Measurements from ENCODE around the gene CAMK4.

Gene CAMK4

DNA sequence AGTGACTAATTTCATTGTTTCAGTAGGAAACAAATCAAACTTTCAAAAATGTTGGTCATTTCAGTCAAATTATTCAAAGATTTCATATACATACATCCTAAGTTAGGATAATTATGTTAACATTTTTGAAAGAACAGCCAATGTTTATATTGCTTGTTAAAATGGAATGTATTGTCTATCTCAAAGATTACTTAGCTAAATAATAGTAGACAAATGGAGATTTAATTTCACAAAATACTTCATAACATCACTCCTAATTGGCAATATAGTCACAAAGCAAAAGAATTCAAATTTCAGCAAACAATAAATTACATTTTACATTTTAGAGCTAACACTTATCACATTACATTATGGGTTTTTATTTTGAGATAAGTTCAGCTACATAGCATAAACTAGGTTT, 262.7 kb downstream of the CAMK4 start:
- no peak for DNase-seq (ENCODE audit: low read depth)

- DNase-seq (ENCODE audit: low read depth): no peak
Observed at GRCh38 chr5:111488353-111488752, 264.2 kb downstream of the CAMK4 start.

DNA sequence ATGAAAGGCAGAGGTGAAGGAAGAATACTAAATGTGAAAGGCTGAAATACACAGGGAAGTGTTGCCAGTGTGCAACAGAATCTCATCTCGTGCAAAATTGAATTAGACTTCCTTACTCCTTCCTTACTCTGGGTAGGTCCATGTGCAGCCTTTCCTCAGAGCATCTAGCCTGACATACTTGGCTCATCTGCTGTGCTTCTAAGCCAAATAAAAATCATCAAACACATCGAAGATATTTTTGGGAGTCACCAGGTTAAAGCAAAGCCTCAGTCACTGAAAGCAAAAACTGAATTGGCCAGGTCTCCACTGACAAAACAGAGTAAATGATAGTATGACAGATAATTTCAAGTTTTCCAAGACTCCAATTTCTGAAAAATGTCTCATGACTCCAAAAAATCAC, 268.8 kb downstream of the CAMK4 start:
- DNase-seq (ENCODE audit: low read depth): no peak

GRCh38 chr5:111494355-111494999, 270.3 kb downstream of the CAMK4 start:
- DNase-seq (ENCODE audit: low read depth): no peak

GRCh38 chr5:111495159-111495558, 271.0 kb downstream of the CAMK4 start:
- DNase-seq (ENCODE audit: low read depth): no peak

GRCh38 chr5:111498346-111498745, 274.2 kb downstream of the CAMK4 start:
- no peak for DNase-seq (ENCODE audit: low read depth)

DNA sequence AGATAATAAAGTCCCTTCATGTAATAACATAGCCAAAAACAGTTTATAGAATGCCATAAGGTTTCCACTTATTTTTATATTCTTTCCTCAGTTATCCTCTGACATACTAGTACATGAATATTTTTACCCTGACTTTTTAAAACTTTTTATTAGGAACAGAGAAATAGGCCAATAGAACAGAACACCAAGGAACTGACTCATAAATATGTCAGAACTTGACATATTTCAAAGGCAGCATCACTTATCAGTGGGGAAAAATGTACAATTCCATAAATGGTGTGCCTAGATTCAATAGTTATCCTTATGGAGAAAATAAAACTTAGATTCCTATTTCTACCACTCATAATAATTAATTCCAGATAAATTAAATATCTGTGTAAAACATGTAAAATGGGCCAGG, 278.8 kb downstream of the CAMK4 start:
- no peak for DNase-seq (ENCODE audit: low read depth)

DNA sequence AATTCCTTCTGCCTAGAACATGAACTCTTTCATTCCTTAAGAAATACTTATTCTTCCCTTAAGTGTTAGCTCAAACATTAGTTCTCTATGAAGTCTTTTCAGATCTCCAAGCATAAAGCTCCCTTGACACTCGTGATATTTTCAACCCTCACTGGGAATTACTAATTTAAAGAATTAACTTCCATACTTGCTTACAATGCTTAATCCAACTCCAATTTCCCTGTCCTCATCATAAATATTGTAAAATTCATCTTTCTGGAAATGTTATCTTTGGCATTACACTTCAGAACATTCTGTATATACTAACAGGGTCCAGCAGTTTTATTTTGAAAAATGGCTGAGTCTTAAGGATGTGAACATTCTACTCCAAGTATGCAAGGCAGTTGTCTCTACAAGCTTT, 280.9 kb downstream of the CAMK4 start:
- DNase-seq (ENCODE audit: low read depth): no peak

DNA sequence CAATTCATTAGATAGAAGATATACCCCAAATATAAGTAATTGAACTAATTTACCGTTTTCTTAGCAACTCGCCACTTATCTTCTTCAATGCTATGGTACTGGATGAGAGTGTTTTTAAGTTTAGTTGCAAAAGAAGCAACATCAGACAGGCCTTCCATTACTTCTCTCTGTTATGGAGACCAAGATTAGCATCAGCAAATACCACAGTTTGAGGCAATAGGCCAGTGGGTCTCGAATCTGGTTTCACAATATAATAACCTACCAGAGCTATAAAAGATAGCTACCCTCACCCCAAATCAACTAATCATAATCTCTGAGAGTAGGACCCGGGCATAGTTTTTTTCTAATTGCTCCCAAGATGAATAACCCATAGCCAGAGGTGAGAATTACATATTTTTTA, 283.1 kb downstream of the CAMK4 start:
- no peak for DNase-seq (ENCODE audit: low read depth)

DNA sequence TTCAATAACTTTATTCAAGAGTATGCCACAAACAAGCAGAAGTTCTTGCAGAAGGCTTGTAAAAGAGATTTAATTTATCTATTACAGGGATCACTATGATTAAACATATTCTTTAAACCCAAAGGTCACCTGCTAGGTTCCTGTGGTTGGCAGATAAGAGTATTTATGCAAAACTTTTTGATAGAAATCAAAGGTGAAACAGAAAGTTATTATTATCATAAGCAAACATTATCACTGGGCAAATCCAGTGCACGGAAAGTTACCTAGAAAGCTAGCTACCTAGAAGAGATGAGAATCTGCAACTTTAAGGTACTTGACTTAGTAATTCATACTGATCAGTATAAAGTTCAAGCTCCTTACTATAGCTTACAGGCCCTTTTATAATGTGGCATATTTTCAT, 284.9 kb downstream of the CAMK4 start:
- DNase-seq (ENCODE audit: low read depth): no peak

DNA sequence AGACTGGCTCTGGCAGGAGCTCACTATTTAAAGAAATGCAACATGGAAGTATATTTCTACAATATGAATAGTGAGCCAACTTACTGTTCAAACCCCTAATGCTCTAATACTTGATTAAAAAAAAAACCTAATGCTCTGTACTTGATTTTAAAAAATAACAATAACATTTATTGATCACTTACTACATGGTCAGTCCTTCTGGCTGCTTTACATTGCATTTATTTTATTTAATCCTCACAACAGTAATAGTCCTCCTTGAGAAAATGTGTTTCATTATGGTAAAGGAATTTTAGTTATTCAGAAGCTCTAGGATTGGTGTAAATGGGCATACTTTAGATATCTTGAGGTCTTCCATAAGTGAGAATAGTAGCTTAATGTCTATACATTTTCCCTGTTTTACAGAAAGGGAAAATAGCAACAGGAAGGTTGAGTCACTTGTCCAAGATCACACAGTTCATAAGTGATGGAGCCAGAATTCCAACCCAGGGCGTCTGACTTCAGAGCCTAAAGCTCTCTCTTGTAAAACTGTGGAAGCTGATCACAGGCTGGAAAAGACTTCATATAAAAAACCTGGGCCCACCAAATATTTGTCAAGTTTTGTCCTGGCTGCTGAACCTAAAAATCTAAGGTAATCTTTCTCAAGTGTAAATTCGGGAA, 287.1 kb downstream of the CAMK4 start:
- DNase-seq (ENCODE audit: low read depth): no peak

DNA sequence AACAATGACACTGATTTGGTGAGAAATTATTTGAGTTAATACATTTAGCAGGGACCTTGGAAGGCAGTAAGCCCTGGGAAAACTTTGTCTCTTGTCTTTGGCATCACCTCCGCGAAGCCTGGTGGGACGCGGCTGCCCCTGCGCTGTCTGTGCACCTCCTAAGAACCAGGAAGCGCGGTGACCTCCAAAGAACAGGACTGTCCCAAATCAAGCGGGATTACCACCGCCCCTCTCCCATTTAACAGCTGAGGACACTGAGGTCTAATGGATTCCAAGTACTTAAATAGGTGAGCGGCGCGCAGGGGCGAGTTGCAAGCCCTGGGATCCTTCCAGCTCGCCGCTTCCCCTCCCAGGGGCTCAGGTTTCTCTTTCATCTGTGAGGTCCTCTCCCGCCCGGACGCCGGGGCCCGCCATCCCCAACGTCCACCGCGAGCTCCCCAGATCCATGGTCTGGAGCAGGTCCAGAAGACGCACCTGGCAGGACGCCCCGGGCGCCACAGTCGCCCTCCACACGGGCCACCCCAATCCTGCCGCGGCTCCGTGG, 287.7 kb downstream of the CAMK4 start:
- DNase-seq (ENCODE audit: low read depth): no peak

DNA sequence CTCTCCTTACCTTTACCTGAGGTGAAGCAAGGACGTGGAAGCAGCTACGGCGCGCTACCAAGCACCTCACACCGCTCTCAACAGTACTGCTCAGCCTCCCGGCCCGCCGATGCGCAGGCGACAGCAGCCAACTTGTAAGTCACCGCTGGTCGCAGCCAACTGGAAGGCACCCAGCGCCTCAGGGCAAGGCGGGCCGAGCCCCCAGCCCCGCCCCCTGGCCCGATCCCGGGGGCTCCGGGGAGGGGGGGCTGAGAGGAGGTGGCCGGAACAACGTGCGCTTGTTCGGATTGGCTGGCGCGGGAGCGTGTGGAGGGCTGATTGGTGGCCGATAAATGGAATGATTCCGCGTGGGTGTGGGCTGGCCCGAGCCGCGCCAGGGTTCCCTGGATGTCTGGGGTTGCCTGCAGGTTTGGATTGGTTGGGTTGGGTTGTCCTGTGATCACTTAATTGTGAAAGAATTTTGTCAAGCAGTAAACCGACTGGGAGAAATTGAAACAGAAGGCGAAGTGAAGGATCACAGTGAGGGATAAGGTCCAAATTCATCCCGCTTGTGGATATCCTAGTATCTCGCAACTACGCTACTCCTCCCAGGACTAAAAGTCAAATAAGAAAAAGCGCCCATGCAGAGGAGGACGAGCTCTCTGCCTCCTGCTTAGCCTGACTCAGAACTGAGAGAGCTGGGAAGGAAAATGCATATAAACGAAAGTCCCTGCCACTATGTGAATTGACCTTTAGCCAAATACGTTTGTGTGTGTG, 288.4 kb downstream of the CAMK4 start, which contains the start of gene STARD4:
Gene STARD4 (minus strand): TSS at position 161 of the 756 bp plus-strand sequence. CDS start 5,102 bp downstream, outside the sequence.
- DNase-seq (ENCODE audit: low read depth): peak; percentile 92

- DNase-seq (ENCODE audit: low read depth): no peak
Observed at GRCh38 chr5:111513131-111513520, 288.9 kb downstream of the CAMK4 start.

GRCh38 chr5:111514087-111514486, 289.9 kb downstream of the CAMK4 start:
- no peak for DNase-seq (ENCODE audit: low read depth)

DNA sequence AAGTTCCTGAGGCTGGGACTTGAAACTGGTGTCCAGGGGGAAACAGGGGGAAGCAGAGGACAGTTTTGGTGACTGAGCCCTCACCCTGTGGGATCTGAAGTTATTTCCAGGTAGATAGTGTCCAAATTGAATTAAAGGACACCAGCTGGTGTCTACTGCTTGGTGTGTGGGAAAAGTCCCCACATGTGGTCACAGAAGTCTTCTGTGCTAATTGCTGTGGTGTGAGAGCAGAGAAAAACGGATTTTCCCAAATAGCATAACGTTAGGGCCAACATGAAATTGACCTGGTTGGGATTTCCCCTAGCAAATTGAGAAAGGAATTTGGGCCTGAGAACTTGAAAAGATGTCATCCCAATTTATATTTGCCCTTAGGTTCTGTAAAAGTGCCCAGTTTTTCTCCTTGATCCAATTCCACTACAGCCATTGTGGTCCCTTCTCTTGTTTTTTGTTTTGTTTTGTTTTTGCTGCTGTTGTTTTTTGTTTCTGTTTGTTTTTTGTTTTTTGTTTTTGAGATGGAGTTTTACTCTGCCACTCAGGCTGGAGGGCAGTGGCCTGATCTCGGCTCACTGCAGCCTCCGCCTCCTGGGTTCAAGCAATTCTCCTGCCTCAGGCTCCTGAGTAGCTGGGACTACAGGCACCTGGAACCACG, 293.8 kb downstream of the CAMK4 start:
- no peak for DNase-seq (ENCODE audit: low read depth)

- no peak for DNase-seq (ENCODE audit: low read depth)
Observed at GRCh38 chr5:111518777-111519176, 294.6 kb downstream of the CAMK4 start.

DNA sequence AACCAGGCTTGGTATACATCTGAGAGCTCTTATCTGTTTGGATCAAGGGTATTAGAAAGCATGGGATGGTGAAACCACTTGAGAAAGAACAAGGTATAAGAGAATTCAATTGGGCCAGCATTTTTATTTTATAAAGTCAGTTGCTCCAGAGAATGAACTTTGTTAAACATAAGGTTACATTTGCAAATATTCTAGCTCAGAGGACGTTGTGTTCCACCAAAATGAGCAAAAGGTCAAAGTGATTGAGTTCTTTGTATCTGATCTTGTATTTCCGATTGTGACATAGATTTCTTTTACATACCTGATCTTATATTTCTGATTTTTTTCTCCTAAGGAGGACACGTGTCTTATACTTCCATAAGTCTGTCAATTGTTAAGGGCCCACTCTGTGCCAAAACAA, 296.7 kb downstream of the CAMK4 start:
- no peak for DNase-seq (ENCODE audit: low read depth)

DNA sequence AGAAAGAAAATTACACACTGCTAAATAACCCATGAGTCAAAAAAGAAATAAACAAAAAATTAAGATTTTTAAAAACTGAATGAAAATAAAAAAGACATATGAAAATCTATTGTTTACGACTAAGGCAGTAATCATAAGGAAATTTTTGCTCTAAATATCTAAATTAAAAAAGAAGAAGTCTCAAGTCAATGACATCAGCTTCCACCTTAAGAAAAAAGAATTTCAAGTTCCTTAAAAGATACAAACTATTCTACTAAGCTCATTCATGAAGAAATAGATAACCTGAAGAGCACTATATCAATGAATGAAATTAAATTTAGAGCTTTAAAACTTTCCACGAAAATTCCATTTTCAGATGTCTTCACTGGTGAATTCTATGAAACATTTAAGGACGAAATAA, 303.9 kb downstream of the CAMK4 start:
- no peak for DNase-seq (ENCODE audit: low read depth)

DNA sequence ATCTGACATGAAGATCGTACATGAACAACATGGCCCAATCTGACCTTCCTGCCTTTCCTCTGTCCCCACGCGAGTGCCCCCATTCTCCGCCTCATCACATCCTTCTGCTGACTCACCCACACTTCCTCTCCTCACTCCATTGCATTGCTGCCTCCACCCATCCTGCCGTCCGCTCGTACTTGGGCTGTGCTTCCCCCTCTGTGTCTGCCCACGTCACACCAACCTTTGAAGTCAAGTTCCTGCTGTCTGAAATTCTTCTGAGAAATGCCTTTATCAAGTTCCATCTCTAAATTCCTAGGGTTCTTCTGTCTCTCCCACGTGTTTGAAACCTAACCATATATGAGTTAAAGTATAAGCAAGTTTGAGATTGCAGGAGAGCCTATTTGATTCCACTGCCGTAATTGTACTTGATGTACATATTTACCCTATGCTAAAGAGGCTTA, 306.1 kb downstream of the CAMK4 start:
- peak; percentile 74 for DNase-seq (ENCODE audit: low read depth)

DNA sequence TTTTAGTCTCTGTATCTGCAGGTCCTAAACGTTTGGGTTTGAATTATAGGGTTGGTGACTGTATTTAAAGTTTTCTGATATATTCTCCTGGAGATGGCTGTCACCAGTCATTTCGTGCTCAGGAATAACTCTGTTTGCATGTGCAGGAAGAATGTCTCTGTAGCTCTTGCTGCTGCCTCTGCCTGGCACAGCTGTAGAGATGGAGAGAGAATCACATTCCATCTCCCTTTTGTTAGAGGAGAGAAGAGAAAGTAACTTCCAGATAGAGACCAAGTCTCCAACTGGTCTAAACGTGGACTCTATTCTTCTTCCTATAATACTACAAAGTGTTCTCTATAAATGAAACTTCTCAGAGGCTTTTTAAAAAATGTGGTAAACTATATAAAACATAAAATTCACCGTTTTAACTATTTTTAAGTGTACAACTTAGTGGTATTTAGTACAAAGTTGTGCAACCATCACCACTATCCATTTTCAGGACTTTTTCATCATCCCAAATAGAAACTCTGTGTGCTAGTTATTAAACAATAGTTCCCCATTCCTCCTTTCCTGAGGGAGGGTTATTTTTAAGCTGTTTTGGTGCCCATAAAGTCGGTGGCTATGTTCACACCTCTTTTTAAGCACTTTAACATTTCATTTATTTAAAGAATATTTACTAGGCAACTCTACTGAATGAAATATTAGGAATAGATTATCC, 308.9 kb downstream of the CAMK4 start:
- no peak for DNase-seq (ENCODE audit: low read depth)

Measured in activated T-helper 1 cell treated with Interleukin-2 at 50 U/mL for 16 hours (primary cell).